NCI-H187 treated with DMSO at 0.1 percent for 48 hours (cell line): ENCODE data around the gene AP2A1.

Experiments used
- DNase-seq: peaks from one replicate; lab custom pipeline; 2025; lab: John Stamatoyannopoulos, UW

The AP2A1 gene

DNA sequence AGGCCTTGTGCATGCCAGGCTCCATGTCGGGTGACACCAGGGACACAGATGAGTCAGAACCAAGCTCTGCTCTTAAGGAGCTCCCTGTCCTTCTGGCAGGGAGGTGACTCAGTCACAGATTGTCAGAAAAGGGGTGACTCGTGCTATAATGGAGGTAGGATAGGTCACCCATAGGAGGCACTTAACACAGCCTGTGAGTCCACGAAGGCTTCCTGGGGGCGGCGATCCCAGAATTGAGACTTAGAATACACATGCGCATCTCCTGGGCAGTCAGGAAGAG, 26.7 kb downstream of the AP2A1 start:
- DNase-seq = no peak

GRCh38 chr19:49795615-49796014, 28.8 kb downstream of the AP2A1 start:
- DNase-seq = no peak

- DNase-seq = no peak
Measured at GRCh38 chr19:49798574-49798973, 31.8 kb downstream of the AP2A1 start.

GRCh38 chr19:49799271-49799797, 32.5 kb downstream of the AP2A1 start:
- no peak for DNase-seq

DNA sequence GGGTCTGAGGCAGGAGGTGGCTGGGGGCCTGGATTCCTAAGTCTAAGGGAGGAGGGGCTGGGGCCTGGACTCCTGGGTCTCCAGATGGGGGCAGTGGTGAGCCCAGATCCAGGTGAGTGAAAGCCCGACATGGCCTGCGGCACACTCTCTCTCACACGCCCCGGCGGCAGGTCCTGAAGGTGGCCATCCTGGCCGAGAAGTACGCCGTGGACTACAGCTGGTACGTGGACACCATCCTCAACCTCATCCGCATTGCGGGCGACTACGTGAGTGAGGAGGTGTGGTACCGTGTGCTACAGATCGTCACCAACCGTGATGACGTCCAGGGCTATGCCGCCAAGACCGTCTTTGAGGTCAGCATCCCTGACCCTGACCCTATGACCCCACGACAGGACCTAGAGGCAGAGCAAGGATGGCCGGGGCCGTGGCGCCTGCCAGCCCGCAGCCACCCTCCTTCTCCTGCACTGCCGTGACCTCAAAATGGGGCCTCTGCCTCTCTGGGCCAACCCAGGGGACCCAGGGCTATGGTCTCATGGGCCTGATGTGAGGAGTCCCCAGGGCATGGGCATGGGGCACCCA, 33.1 kb downstream of the AP2A1 start:
- DNase-seq = no peak

GRCh38 chr19:49800771-49801170, 34.0 kb downstream of the AP2A1 start:
- no peak for DNase-seq

DNA sequence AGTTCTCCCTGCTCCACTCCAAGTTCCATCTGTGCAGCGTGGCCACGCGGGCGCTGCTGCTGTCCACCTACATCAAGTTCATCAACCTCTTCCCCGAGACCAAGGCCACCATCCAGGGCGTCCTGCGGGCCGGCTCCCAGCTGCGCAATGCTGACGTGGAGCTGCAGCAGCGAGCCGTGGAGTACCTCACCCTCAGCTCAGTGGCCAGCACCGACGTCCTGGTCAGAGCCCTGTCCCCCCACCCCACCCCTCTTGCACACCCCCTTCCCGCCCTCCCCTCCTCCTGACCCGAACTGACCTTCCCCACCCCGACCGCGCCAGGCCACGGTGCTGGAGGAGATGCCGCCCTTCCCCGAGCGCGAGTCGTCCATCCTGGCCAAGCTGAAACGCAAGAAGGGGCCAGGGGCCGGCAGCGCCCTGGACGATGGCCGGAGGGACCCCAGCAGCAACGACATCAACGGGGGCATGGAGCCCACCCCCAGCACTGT, 34.6 kb downstream of the AP2A1 start:
- DNase-seq = no peak

GRCh38 chr19:49801966-49802661, 35.3 kb downstream of the AP2A1 start:
- DNase-seq = no peak

- DNase-seq = no peak
Measured at GRCh38 chr19:49802836-49803528, 36.2 kb downstream of the AP2A1 start.

GRCh38 chr19:49803529-49803856, 36.7 kb downstream of the AP2A1 start:
- no peak for DNase-seq

GRCh38 chr19:49805822-49806619, 39.2 kb downstream of the AP2A1 start:
- DNase-seq = no peak

- no peak for DNase-seq
Measured at GRCh38 chr19:49806620-49806959, 39.8 kb downstream of the AP2A1 start.

GRCh38 chr19:49807058-49807903, 40.5 kb downstream of the AP2A1 start:
- DNase-seq = no peak

DNA sequence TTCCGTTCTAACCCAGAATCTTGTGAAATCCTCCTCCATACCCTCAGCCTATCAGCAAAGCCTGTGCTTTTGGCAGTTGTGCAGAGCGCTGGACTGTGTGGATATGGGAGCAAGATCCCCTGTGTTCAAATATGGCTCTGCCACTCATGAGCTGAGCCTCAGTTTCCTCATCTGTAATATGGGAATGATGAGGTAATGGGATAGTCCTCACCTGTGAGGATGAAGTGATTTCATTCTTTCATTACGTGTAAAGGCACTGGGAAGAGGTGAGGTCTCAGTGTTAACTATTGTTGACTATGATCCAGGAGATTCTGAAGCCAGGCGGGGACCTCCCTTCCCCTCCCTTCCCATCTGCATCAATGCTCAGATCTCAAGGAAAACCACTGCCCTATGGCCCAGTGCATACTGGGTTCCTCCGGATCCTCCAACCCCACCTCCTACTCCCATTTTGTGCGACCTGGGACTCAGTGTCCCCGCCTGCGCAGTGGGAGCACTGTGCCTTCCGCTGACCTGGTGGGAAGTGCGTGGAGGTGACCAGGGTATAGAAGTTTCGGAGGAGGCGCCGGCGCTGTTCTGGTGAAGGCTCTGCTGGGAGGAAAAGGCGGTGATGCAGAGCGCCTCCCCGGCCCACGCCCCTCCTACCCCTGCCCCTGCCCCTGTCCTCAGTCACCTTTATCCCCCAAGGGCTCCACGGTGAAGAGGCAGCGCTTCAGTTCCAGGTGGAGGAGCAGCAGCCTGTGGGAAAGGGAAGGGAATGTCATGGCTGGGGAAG, 41.3 kb downstream of the AP2A1 start:
- no peak for DNase-seq

- DNase-seq = peak; percentile 92
Measured at GRCh38 chr19:49808711-49809159, 41.9 kb downstream of the AP2A1 start.

DNA sequence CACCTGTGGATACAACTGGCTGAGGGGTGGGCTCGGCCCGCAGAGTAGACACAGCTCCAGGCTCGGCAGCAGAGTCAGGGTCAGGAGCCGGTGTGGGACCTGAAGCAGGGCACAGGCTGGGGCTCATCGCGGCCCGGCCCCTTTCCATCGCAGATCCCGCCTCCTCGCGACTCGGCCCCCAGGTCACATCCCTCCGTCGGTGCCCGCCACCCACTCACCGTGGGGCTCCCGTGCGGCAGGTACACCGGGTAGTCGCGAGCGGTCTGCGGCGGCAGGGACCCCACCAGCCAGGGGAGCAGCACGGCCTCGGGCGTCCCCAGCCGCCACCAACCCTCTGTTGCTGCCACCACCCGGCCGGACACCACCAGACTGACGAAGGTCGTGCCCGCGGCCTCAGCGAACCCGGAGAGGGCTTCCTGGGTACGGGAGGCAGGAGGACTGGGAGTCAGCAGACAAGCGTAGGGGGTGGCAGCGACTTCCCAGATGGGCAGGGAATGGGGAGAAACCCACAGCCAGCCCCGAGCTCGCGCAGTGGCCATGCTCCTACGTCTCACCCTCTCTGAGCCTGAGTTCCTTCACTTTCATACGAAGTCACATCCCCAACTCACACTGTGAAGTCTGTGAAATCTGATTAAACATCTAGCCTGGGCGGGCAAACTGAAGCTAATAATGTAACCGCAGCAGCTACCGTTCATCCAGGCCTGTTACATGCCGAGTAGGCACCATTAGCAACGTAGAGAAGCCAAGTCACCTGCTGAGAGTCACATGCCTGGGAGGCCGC, 42.5 kb downstream of the AP2A1 start:
- DNase-seq = no peak

DNA sequence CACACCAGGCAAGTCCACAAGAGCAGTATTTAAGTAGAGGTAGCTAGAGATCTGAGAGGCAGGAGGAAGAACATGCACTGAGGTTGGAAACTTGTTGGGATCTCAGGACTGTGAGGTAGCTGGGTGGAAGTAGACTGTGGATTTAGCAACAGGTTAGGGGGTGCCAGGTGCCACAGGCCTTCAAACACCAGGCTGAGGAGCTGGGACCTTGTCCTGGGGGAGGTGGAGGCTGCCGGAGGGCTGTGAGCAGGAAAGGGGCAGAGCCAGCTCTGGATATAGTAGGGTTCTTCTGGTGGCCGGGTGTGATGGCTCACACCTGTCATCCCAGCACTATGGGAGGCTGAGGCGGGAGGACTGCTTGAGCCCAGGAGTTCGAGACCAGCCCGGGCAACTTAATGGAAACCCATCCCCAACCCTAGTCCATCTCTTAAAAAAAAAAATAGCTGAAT, 43.2 kb downstream of the AP2A1 start:
- peak; percentile 33 for DNase-seq

DNA sequence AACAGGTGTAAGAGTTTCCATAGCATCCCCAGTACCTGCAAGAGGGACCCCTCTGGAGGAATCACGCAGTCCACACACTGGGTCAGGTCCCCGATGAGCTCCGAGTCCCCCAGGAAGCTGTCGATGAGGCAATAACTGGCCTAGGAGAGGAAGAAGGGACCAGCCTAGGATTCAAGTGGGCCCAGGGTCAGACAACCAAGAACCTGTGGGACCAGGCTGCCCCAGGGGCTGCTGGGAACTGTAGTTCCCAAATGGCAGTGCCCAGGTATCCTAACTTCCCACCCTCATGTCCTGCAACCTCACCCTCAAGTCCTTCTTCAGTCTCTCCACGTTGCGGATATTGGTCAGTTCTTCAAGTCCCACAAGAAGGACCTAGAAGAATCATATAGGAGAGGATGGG, 44.5 kb downstream of the AP2A1 start:
- no peak for DNase-seq

DNA sequence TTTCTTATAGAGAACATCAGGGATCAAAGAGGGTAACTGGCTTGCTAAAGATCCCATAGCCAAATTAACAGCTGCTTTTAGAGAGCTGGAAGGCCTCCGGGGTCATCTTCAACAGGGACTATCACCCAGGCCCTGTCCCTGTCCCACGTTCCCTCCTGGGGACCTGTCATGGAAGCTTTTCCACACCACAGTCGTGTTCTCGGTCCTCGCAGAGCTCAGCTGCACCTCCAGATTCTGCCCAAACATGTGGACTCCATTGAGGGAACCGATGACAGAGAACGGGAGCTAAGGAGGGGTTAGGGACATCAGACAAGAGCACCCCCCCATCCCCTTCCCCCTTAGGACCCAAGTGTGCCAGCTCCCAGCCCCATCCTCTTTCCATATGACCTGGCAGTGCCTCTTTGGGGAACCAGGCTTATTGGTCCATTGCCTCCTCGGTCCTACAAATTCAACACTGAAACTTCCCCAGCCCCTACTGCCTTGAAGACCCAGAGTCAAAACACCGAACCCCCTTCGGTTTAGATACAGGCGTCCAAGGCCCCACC, 45.7 kb downstream of the AP2A1 start:
- DNase-seq = no peak
